Esophagus muscularis mucosa (tissue), 4 donors: Measurements from ENCODE around the gene C1orf21. TPM values are rescaled to one million over a fixed set of nuclear protein-coding genes. Genes with fewer than 3 reads are reported as not detected.

Source experiments
- DNase-seq: peaks from one replicate; pipeline ENCODE4 v3.0.0-alpha.2; 2017; ENCODE audit errors: extremely low spot score
- H3K27ac ChIP-seq, 4 donors: fragments of 200-600 bp; sonication (generic); replicated peaks in 1 of 4; 1 replicate in 3 of 4; 2 replicates in 1 of 4; pipeline ENCODE4 v1.5.1; 2016 to 2019; ENCODE audit warnings: mild to moderate bottlenecking in 1 of 4
- H3K27me3 ChIP-seq, 4 donors: fragments of 200-600 bp; sonication (generic); one replicate each; pipeline versions ENCODE4 v1.5.1 to v1.6.0; 2016 to 2019
- H3K36me3 ChIP-seq, 4 donors: fragments of 200-600 bp; sonication (generic); one replicate each; pipeline ENCODE4 v1.5.1; 2016 to 2019
- H3K4me1 ChIP-seq, 4 donors: fragments of 200-600 bp; sonication (generic); one replicate each; pipeline ENCODE4 v1.5.1; 2016 to 2019
- H3K4me3 ChIP-seq, 4 donors: fragments of 200-600 bp; sonication (generic); 1 replicate in 2 of 4; 2 replicates in 2 of 4; pipeline ENCODE4 v1.5.1; 2016 to 2019; ENCODE audit warnings: mild to moderate bottlenecking in 4 of 4, moderate library complexity in 1 of 4
- H3K9me3 ChIP-seq, 4 donors: fragments of 200-600 bp; sonication (generic); 1 replicate in 3 of 4; 2 replicates in 1 of 4; pipeline ENCODE4 v1.5.1; 2016 to 2019
- CTCF ChIP-seq, 3 experiments: fragments of 200-600 bp in 2 of 3; fragments of 450-650 bp in 1 of 3; sonication (generic) in 2 of 3; IDR thresholded peaks; one replicate each; pipeline ENCODE4 v1.5.1; 2017 to 2019; ENCODE audit warnings: antibody characterized with exemption in 3 of 3, mild to moderate bottlenecking in 2 of 3, moderate library complexity in 1 of 3
- EP300 ChIP-seq: sonication (generic); formaldehyde crosslinking; IDR thresholded peaks from one replicate; pipeline ENCODE4 v1.6.1; 2017; ENCODE audit warnings: antibody characterized with exemption
- POLR2A ChIP-seq: fragments of 450-650 bp; IDR thresholded peaks from one replicate; pipeline ENCODE4 v1.6.1; 2017; ENCODE audit warnings: antibody characterized with exemption, moderate library complexity, mild to moderate bottlenecking, low read depth
- POLR2AphosphoS5 ChIP-seq, 2 donors: sonication (generic); formaldehyde crosslinking; IDR thresholded peaks; one replicate each; pipeline ENCODE4 v1.6.1; 2017; ENCODE audit warnings: antibody characterized with exemption in 2 of 2
- WGBS: methylation state at CpG from one replicate; pipeline ENCODE4 v1.1.5; 2018; 5-methylcytosine and 5-hydroxymethylcytosine counted together
- intact Hi-C: fragments of 100-400 bp; cut with DNase I; formaldehyde crosslinking; loops from one replicate; pipeline ENCODE4 v1.15.1; 2023
- total RNA-seq, 4 donors: library from RNA; depleted of rRNA; stranded (reverse); fragments of >200 nt; gene quantifications; one replicate each; pipeline versions ENCODE4 v1.1.0 to v1.2.1, GENCODE V29; 2016

C1orf21 gene
- total RNA-seq, 4 donors from 2014 or later, result 39.5 to 91.7 (median 58.8) TPM

- TF ChIP-seq EP300 (no peak), POLR2A (no peak), POLR2AphosphoS5 (IDR thresholded peaks at IDR 0.05) (no peak), CTCF (IDR thresholded peaks at IDR 0.05) (no peak)
Measured at GRCh38 chr1:184536246-184536985, 149.6 kb downstream of the C1orf21 start.

GRCh38 chr1:184539580-184539979 is 152.8 kb downstream of the C1orf21 start:
- Histone ChIP-seq H3K9me3 (peaks cover 0 to 15% (median 7%) of the 10 kb centered on the region in 4 donors), H3K4me1 (peaks cover 8 to 42% (median 37%) of the 10 kb centered on the region in 4 donors), H3K27ac (peak overlapping the region in 1 of 4 donors; percentile 9), H3K27me3 (no peaks in the 10 kb centered on the region), H3K36me3 (no peaks in the 10 kb centered on the region), H3K4me3 (no peak overlapping the region)
- intact Hi-C loops, result no loop called here
- 91% methylated on average over 2 of the region's 2 CpGs for WGBS
- DNase-seq, result no peak
- TF ChIP-seq POLR2A (no peak), EP300 (no peak), POLR2AphosphoS5 (IDR thresholded peaks at IDR 0.05) (no peak), CTCF (IDR thresholded peaks at IDR 0.05) (no peak)

More at GRCh38 chr1:184536246-184536985, 149.6 kb downstream of the C1orf21 start:
- Histone ChIP-seq H3K9me3 (peaks cover 0 to 15% (median 7%) of the 10 kb centered on the region in 4 donors), H3K36me3 (no peaks in the 10 kb centered on the region), H3K27ac (peak overlapping the region; percentile 72 to 81 (median 75)), H3K4me1 (peaks cover 5 to 53% (median 41%) of the 10 kb centered on the region in 4 donors), H3K4me3 (no peak overlapping the region), H3K27me3 (no peaks in the 10 kb centered on the region)
- WGBS, result 92% methylated on average over 8 of the region's 8 CpGs
- intact Hi-C loops, result no loop called here
- DNase-seq, result no peak

- WGBS, result 51% methylated on average over 9 of the region's 9 CpGs
- intact Hi-C loops, result no loop called here
- peaks cover 0 to 9% (median 7%) of the 10 kb centered on the region in 4 donors for H3K9me3 ChIP-seq
Measured at GRCh38 chr1:184541537-184542152, 154.8 kb downstream of the C1orf21 start.

GRCh38 chr1:184542291-184542690 is 155.5 kb downstream of the C1orf21 start:
- no peaks in the 10 kb centered on the region for H3K27me3 ChIP-seq
- intact Hi-C loops, result no loop called here
- H3K27ac ChIP-seq, result peak overlapping the region; percentile 9 to 62 (median 34)
- no peak overlapping the region for H3K4me3 ChIP-seq
- TF ChIP-seq POLR2A (no peak), CTCF (IDR thresholded peaks at IDR 0.05) (no peak), POLR2AphosphoS5 (IDR thresholded peaks at IDR 0.05) (no peak), EP300 (no peak)
- H3K4me1 ChIP-seq, result peaks cover 4 to 35% (median 29%) of the 10 kb centered on the region in 4 donors
- 97% methylated on average over 3 of the region's 3 CpGs for WGBS
- no peak for DNase-seq
- no peaks in the 10 kb centered on the region for H3K36me3 ChIP-seq
- H3K9me3 ChIP-seq, result peaks cover 0 to 9% (median 7%) of the 10 kb centered on the region in 4 donors

More at GRCh38 chr1:184541537-184542152, 154.8 kb downstream of the C1orf21 start:
- Histone ChIP-seq H3K27ac (peak overlapping the region; percentile 28 to 62 (median 35)), H3K4me3 (no peak overlapping the region), H3K4me1 (peaks cover 4 to 32% (median 24%) of the 10 kb centered on the region in 4 donors), H3K27me3 (no peaks in the 10 kb centered on the region), H3K36me3 (no peaks in the 10 kb centered on the region)
- TF ChIP-seq EP300, result no peak
- no peak for TF ChIP-seq POLR2A
- TF ChIP-seq POLR2AphosphoS5 (IDR thresholded peaks at IDR 0.05), result no peak
- TF ChIP-seq CTCF (IDR thresholded peaks at IDR 0.05), result no peak
- no peak for DNase-seq
